ENCODE data around the gene FUS.
"Not testable (repeated sequence)": the region's sequence is repeated elsewhere in the genome, so short reads cannot be mapped to it uniquely, and the experiment has no call there.

FUS gene

GRCh38 chr16:31143694-31144148 lies 36.2 kb upstream of the FUS start:
- DNase-seq (ENCODE audit: low read depth): no peak

GRCh38 chr16:31144418-31144817 lies 35.5 kb upstream of the FUS start:
- not testable (repeated sequence) for DNase-seq (ENCODE audit: low read depth)

- no peak for DNase-seq (ENCODE audit: low read depth)
These were observed 34.4 kb upstream of the FUS start for GRCh38 chr16:31145398-31145990.

GRCh38 chr16:31147574-31147973 lies 32.4 kb upstream of the FUS start:
- DNase-seq (ENCODE audit: low read depth): no peak

GRCh38 chr16:31148281-31148728 lies 31.6 kb upstream of the FUS start:
- DNase-seq (ENCODE audit: low read depth): no peak

- no peak for DNase-seq (ENCODE audit: low read depth)
These were observed 31.0 kb upstream of the FUS start for GRCh38 chr16:31148896-31149295.

GRCh38 chr16:31149332-31149731 lies 30.6 kb upstream of the FUS start:
- DNase-seq (ENCODE audit: low read depth): no peak

- DNase-seq (ENCODE audit: low read depth): no peak
These were observed 29.7 kb upstream of the FUS start, which contains the start of gene PRSS36 for GRCh38 chr16:31149894-31150890. Gene PRSS36 (minus strand): TSS chr16:31150066. CDS start chr16:31150035, 31 bp downstream.

GRCh38 chr16:31150976-31151375 lies 29.0 kb upstream of the FUS start:
- DNase-seq (ENCODE audit: low read depth): not testable (repeated sequence)

GRCh38 chr16:31157136-31157535 lies 22.8 kb upstream of the FUS start:
- no peak for DNase-seq (ENCODE audit: low read depth)

- DNase-seq (ENCODE audit: low read depth): no peak
These were observed 12.6 kb upstream of the FUS start for GRCh38 chr16:31167315-31167714.

GRCh38 chr16:31168848-31169247 lies 11.1 kb upstream of the FUS start:
- no peak for DNase-seq (ENCODE audit: low read depth)

- not testable (repeated sequence) for DNase-seq (ENCODE audit: low read depth)
These were observed 9.9 kb upstream of the FUS start for GRCh38 chr16:31170048-31170447.

- no peak for DNase-seq (ENCODE audit: low read depth)
These were observed 2.8 kb upstream of the FUS start for GRCh38 chr16:31177136-31177535.

GRCh38 chr16:31179219-31179746 lies 656 bp upstream of the FUS start:
- DNase-seq (ENCODE audit: low read depth): no peak

- no peak for DNase-seq (ENCODE audit: low read depth)
These were observed 1.3 kb downstream of the FUS start for GRCh38 chr16:31181102-31181830.

GRCh38 chr16:31182391-31182790 lies 2.5 kb downstream of the FUS start:
- DNase-seq (ENCODE audit: low read depth): no peak

- no peak for DNase-seq (ENCODE audit: low read depth)
These were observed 3.8 kb downstream of the FUS start for GRCh38 chr16:31183432-31184428.

- no peak for DNase-seq (ENCODE audit: low read depth)
These were observed 4.9 kb downstream of the FUS start for GRCh38 chr16:31184888-31185287.

GRCh38 chr16:31185339-31185738 lies 5.4 kb downstream of the FUS start:
- no peak for DNase-seq (ENCODE audit: low read depth)

GRCh38 chr16:31186176-31186575 lies 6.2 kb downstream of the FUS start:
- no peak for DNase-seq (ENCODE audit: low read depth)

Measured in HS-27A (cell line).